HG03432 (cell line): ENCODE data around the gene SPAG17.
A peak's percentile ranks its signal among the peaks of the same experiment; 100 is the strongest.

ENCODE experiments used
- ATAC-seq: cut with Tn5 transposase; IDR thresholded peaks from one replicate; pipeline ENCODE4 v1.9.1; 2021; ENCODE audit warnings: mild to moderate bottlenecking, moderate library complexity; ENCODE audit not compliant: unreplicated experiment

The SPAG17 gene

GRCh38 chr1:118185084-118185832 is at the start of gene SPAG17:
TSS of gene SPAG17 (minus strand) at chr1:118185228. CDS start at chr1:118185157, 71 bp downstream.
- no peak for ATAC-seq

DNA sequence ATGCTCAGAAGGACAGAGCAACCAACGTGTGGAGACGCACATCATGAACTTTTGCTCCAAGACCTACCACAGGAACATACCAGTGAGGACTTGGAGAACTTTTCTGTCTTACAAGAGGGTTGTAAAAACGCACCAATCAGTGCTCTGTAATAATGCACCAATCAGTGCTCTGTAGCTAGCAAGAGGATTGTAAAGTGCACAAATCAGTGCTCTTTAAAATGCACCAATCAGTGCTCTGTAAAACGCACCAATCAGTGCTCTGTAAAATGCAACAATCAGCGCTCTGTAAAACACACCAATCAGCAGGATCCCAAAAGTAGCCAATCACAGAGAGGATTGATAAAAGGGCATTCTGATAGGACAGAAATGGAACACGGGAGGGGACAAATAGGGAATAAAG is 40.4 kb upstream of the SPAG17 start:
- no peak for ATAC-seq

GRCh38 chr1:118223426-118223825 is 38.4 kb upstream of the SPAG17 start:
- no peak for ATAC-seq

DNA sequence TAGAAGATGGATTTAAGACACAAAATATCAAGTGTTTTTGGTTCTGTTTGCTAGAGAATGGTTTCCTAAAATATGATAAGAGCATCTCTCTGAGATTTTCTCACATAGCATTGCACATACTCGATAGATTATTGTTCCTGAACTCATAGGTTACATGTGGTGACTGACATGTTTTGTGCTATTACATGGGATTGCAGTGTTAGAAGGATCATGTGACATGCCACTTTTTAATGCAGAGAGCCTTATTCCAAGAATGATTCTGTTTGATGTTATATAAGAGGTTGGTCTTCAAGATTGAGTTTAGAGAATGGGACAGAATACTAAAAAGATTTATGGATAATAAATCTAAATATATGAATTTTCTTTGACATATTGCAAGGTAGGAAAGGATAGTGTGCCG is 34.4 kb upstream of the SPAG17 start:
- ATAC-seq = no peak

- no peak for ATAC-seq
Measured at GRCh38 chr1:118217141-118217838, 32.3 kb upstream of the SPAG17 start.

- ATAC-seq = no peak
Measured at GRCh38 chr1:118214866-118215265, 29.8 kb upstream of the SPAG17 start.

DNA sequence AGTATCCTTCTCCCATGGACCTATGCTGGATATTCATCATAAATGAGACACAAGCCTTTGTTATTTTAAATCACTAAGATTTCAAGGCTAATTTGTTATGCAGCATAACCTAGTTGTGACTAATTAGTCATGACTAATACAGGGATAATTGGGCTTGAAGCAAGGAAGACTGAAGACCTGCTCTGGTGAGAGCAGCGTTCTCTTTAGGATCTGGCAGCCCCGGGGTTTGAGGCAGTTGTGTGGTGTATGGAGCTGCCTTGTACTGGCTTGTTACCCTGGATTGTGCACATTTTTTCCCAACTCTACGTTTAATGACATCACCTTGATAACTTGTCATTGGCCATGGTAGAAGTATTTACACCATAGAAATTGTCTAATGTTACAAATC is 25.7 kb upstream of the SPAG17 start:
- no peak for ATAC-seq

DNA sequence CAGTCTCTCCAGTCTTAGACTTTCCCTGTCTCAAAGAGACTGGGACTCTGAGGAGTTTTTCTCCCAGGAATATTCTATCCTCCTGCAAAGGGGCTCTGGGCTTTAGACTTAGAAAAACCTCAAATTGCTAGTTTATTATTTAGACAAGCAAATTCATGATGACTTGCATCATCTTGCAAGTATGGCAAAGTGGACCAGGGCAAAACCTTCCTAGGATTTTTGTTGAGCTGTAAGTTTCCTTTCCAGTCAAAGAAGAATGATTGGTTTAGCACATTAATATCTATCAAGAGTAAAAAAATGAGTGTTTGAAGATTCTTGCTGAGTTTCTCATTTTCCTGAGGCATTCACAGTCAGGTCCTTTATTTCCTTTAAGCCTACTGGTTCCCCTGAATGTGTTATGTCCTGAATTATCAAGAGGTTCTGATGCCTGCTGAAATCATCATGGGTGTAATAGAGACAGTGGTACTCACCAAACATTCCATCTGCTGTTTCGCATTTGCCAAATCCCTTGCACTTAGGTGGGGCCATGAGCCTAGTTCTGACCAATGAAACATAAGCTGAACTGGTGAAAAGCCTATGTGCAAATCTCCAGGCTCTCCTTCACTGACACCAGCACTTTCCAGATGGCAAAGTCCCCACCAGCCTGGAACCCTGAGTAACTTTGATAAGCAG is 25.2 kb upstream of the SPAG17 start:
- ATAC-seq = no peak

- no peak for ATAC-seq
Measured at GRCh38 chr1:118209648-118210047, 24.6 kb upstream of the SPAG17 start.

- no peak for ATAC-seq
Measured at GRCh38 chr1:118206966-118207365, 21.9 kb upstream of the SPAG17 start.

- ATAC-seq = no peak
Measured at GRCh38 chr1:118204648-118205047, 19.6 kb upstream of the SPAG17 start.

DNA sequence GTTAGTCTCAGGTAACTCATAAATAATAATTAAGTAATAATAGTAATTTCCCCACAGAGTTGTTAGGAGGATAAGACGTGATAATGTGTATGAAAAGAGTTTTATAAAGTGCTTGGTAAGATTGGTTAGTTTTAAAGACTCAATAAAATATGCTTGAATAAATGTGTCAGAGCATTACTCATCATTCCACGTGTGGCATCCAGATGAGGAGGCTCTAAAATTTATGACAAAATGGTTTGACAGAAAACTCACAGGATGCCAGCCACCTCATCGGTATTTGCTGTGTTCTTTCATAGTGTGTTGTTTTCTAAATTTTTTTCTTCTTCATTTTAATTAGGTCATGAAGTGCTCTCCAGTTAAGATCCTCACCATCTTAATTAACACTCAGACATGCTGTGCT is 19.1 kb upstream of the SPAG17 start:
- ATAC-seq = no peak

DNA sequence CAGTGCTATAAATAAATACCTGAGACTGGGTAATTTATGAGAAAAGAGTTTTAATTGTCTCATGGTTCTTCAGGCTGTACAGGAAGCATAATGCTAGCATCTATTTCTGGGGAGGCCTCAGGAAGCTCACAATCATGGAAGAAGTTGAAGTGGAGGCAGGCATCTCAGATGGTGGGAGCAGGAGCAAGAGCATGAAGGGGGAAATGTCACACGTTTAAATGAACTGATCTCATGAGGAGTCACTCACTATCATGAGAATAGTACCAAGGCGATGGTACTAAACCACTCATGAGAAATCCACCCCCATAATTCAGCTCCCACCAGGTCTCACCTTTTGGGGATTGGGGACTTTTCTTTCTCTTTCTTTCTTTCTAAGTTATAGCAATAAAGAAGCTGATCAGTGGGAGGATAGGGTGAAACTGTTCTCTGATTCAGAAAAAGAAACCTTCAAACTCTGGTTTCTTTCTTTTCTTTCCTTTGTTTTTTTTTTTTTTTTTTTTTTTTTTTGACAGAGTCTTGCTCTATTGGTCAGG is 17.1 kb upstream of the SPAG17 start:
- peak; percentile 58 for ATAC-seq

DNA sequence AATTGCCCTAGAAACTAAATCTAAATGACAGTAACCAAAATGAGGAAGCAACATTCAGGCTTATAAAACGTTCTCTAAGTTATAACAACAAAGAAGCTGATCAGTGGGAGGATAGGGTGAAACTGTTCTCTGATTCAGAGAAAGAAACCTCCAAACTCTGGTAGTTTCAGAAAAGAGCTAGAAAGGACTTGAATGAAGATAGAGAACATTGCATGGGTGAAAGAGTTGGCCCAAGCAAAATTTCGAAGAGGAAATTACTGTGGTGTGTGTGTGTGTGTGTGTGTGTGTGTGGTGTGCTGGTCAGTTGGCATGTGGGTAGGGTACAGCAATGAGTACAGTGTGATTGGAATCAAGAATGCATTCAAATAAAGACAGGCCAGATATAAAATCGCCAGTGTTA is 16.5 kb upstream of the SPAG17 start:
- peak; percentile 63 for ATAC-seq

GRCh38 chr1:118200836-118201235 is 15.8 kb upstream of the SPAG17 start:
- no peak for ATAC-seq

DNA sequence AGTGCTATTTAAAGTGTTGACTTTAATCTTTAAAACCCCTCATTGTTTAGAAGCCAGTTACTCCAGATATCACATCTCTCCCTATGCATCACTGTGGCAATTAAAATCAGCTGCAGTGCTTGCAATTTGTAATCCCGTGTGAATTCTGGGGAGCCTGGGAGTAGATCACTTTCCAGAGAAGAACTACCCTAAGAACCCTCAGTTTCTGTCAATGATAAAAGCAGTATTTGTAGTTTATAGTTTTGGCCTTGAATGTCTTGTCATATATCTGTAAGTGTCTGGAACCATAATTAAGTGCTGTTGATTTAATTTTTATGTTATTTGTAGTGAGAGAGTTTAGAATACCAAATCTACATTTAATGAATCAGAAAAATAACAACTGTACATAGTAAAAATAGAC is 5.5 kb upstream of the SPAG17 start:
- ATAC-seq = no peak

DNA sequence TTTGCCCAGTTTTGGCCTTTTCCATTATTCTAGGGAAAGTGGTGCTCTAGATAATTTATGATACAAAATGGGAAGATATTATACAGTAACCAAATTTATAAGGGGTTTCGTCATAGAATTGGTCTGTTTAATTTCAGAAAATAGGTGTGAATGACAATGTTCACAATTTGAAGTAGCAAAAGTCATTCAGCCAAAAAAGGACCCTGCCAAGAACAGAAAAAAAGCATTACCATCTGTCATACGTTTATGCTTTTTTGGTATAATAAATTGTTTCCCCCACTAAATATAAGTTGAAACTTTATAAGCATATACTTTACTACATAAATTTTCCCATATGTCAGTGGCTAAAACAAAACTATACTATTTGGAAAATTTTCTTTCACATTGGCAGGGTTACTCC is 4.5 kb upstream of the SPAG17 start:
- ATAC-seq = no peak

- ATAC-seq = no peak
Measured at GRCh38 chr1:118188411-118188810, 3.4 kb upstream of the SPAG17 start.

GRCh38 chr1:118186026-118186425 is 998 bp upstream of the SPAG17 start:
- ATAC-seq = no peak

GRCh38 chr1:118184739-118185083 is 317 bp downstream of the SPAG17 start:
- ATAC-seq = no peak

DNA sequence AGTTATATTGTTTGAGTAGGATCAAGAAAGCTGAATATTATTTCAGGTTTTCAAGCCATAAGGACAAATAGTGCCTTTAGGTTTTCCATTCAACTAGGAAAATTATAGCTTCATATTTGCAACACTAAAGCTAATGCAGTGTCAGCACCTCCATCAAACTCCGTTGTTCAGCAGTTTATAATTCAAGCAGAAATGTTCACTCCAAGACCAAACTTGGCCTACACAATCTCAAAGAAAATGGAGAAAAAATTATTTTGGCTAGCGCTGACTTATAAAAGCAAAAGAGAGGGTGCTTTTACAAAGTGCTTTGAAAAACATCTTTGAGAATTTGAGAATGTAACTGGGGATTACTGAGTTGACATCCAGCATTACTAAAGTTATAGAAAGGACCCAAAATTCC is 1.4 kb downstream of the SPAG17 start:
- ATAC-seq = no peak

GRCh38 chr1:118177998-118178397 is 7.0 kb downstream of the SPAG17 start:
- ATAC-seq = no peak
